Measurements from ENCODE around the gene TBC1D8.

The TBC1D8 gene

DNA sequence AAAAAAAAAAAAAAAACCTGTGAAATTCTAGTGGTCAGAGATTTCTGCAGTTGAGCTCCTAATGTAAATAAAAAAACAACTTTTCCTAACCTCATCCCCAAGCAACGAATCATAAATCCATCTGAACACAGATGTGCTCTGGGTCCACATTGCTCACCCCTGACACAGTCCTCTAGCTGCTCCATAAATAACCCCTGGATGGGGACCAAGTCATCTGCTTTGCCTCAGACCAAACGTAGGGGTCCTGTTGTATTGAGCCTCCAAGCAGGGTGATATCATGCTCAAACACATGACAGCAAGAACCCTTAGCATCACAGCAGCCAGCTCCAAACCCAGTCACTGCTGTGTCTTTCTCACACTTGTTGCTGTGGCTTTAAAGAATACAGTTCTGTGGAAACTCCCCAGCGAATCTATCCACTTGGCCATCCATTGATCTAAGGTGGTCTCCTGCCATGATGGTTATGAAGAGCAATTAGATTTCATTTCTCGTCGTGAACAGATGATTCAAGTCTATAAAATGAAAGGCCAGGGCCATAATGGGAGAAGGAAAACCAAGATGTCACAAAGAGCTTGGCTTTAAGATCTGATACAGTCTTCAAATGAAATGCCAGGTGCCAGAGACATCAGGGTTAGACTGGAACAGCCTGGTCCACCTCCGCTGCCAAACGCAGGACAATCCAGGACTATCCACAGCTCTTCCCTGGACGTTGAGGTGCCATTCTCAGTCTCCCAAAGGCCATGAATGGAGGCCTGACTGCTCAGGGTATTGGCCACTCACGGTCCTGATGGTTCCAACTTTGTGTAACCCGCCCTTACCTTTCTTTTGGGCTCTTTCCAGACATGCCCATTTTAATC lies 39.0 kb downstream of the TBC1D8 start:
- no peak for DNase-seq

GRCh38 chr2:101111262-101111838 lies 39.8 kb downstream of the TBC1D8 start:
- no peak for DNase-seq

- DNase-seq, result peak in 1 of 2 donors; percentile 53
Measured at GRCh38 chr2:101109451-101110118, 41.6 kb downstream of the TBC1D8 start.

GRCh38 chr2:101108357-101108756 lies 42.8 kb downstream of the TBC1D8 start:
- DNase-seq, result no peak

DNA sequence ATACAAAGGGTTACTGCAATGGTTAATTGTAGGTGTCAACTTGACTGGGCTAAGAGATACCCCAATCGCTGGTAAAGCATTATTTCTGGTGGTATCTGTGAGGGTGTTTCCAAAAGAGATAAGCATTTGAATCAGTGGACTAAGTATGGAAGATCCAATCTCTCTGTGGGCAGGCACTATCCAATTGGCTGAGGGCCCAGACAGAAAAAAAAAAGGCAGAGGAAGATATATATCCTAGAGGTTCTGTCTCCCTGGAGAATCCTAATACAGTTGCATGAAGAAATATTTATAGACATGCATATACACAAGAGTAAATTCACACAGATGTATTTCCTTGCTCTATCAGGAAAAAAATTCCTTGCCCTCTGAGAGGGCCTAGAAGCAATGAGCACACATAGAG lies 43.9 kb downstream of the TBC1D8 start:
- DNase-seq, result no peak

- no peak for DNase-seq
Measured at GRCh38 chr2:101106453-101107181, 44.6 kb downstream of the TBC1D8 start.

- no peak for DNase-seq
Measured at GRCh38 chr2:101105654-101106053, 45.5 kb downstream of the TBC1D8 start.

GRCh38 chr2:101097638-101098037 lies 53.5 kb downstream of the TBC1D8 start:
- DNase-seq, result no peak

- DNase-seq, result no peak
Measured at GRCh38 chr2:101096619-101097142, 54.5 kb downstream of the TBC1D8 start.

DNA sequence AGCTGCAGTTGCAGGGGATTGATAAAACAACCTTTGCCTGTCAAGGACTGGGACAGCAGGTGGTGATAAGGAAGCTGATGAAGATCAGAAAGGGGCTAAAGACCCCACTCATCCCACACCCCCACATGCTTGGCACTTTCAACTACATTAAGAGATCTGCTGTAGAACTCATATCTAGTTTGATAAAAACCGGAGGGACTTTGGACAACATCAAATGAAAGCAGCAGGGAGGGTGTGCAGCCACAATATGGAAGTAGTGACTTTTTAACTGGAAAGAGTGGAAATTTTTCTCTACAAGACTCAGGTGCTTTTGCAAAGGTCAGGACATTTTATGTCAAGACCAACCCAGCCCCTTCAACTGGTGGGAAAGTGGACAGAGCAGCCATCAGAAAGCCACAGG lies 56.8 kb downstream of the TBC1D8 start:
- no peak for DNase-seq

- no peak for DNase-seq
Measured at GRCh38 chr2:101089942-101090799, 61.0 kb downstream of the TBC1D8 start.

DNA sequence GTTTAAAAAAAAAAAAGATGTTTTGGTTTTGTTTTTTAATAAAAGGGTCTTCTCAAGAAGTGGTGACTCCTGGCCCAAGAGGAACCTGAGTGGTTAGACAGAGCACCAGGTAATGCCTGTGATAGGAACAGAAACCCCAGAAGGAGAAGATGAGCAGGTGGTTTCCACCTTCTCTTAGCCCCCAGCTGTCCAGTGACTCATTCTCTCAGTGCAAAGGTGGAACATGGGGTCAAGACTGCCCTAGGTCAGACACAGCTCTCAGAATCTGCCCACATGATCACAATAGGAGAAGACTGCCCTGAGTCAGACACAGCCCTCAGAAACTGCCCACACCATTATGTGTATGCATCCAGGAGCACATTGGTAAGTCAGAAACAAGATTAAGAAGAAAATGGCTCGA lies 61.8 kb downstream of the TBC1D8 start:
- DNase-seq, result peak; percentile 47 to 80

DNA sequence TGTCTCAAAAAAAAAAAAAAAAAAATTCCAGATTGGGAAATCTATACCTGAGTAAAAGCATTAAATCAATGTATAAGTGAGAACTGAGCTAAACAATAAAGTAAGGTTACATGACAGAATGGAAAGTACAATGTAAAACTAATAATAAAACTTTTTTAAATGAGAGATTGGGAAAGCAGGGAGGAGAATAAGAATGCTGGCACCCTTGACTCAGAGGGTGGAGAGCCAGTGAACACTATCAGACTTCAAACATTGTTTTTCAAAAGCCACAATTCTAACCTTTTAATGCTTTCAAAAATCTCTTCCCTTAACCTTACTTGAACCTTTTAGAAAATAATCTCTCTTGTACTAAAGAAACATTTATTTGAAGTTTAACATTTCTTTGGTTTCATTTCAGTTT lies 63.5 kb downstream of the TBC1D8 start:
- no peak for DNase-seq

DNA sequence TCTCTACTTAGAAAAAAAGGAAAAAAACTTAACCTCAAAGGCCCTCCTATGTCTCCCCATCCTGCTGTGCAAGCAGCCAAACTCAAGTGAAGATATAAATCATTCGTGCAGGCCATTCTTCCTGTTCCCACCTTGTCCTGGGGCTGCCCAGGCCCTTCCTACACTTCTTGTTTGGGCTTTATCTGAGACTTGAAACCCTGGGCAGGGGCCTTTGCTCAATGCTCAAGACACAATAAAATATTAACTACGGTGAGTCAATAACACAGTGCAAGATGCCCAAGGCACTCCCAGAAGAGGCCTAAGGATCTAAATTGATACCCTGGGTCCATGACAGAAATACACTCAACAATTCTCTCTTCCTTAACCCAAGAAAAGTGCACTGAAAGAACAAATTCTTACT lies 67.6 kb downstream of the TBC1D8 start:
- no peak for DNase-seq

DNA sequence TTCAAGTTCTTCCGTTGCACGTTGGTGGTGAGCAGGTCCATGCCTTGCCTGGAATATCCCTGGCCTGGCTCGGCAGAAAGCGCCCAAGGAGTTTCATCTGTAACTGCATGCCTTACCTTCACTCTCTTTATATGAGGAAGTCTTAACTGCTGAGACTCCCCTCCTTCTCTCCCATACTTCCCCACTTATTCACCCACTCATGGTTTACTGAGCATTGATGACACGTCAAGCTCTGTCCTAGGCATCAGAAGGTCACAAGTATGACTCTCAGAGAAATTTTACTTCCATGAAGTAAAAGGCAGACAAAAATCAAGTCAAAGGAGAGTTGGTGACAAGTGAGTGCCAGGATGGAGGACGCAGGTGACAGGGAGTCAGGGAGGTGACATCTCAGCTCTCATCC lies 68.2 kb downstream of the TBC1D8 start:
- peak; percentile 4 to 72 for DNase-seq

DNA sequence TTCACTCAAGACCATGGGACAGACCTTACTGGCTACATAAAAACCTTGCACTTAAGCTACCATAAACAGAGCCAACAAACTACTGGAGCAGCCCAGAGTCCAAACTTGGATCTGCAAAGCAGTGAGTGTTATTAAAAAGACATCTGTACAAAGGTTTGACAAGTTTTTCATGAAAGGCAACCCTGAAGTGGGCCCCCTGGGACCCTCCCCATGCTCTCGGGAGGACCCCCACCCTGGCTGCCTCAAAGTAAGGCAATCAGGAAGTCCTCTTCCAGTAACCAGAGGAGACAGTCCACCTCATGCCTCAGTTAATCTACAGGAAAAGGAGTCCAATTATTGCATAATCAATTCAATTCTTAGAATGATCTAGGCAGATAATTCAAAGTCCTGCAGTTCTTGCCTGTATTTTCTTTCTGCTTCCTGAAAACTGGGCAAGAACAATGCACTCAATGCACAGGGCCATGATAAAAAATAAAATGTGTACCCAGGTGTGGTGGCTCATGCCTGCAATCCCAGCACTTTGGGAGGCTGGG lies 69.7 kb downstream of the TBC1D8 start:
- no peak for DNase-seq

DNA sequence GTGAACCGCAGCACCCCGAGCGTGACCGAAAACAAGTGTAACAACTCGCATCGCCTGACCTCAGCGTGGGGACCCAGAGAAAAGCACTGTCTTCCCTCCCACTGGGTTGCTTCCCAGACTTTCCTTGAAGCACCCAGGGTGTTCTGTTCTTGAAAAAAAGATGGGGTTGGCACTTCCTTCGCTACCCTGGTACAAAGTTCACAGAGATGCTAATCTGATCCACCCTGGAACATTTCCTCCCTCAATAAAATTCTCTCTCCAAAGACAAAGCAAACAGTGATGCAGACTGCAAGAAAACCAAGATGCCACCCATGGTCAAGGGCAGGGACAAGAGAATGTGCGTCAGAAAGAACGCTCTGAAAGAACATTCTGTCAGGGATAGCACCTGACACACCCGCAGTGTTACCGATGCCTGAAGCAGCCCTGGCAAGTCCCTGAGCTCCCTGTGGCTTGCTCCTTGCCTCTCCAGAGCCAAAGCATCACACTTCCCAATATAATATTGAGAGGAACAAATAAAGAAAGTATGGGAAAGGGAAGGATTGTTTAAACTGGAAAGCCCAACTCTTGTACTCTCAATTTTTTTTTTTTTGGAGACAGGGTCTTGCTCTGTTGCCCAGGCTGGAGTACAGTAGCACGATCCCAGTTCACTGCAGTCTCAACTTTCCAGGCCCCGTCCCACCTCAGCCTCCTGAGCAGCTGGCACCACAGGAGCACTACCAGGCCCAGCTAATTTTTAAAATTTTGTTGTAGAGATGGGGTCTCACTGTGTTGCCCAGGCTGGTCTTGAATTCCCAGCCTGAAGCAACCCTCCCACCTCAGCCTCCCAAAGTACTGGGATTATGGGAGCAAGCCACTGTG lies 70.7 kb downstream of the TBC1D8 start:
- no peak for DNase-seq

- DNase-seq, result no peak
Measured at GRCh38 chr2:101076581-101076980, 74.6 kb downstream of the TBC1D8 start.

GRCh38 chr2:101064868-101065549 lies 86.2 kb downstream of the TBC1D8 start:
- no peak for DNase-seq

DNA sequence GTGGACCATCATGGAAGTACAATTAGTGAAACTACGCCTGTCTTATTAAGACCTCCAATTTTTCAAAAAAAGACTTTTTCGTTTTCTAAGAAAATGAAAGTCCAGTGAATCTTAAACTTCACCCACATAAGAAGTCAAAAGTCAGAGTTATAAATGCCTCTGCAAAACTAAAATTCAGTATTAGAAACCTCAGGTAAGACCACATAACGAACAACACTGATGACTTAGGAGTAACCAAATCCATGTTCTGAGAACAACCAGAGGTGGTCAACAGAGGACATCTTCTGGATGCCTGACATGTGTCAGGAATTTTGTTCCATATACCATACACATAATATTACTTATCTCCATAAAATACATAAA lies 86.7 kb downstream of the TBC1D8 start:
- DNase-seq, result no peak
